Neutrophil (primary cell): ENCODE measurements around the gene KLHL29.

Experiments
- H3K27ac ChIP-seq: fragments of 200-600 bp; sonication (generic); 2 replicates; pipeline ENCODE4 v1.5.1; 2016; ENCODE audit warnings: mild to moderate bottlenecking, moderate library complexity
- H3K27me3 ChIP-seq: fragments of 200-600 bp; sonication (generic); 2 replicates; pipeline ENCODE4 v1.6.0; 2016; ENCODE audit warnings: mild to moderate bottlenecking
- H3K36me3 ChIP-seq: fragments of 200-600 bp; sonication (generic); 2 replicates; pipeline ENCODE4 v1.5.1; 2017
- H3K4me1 ChIP-seq, 2 experiments: fragments of 200-600 bp in 1 of 2; sonication (generic) in 1 of 2; 1 replicate in 1 of 2; 2 replicates in 1 of 2; pipeline versions ENCODE4 v1.5.1 to v1.6.1; 2013 to 2016; ENCODE audit warnings: low read depth in 1 of 2, low read length in 1 of 2, mild to moderate bottlenecking in 1 of 2, moderate library complexity in 1 of 2; ENCODE audit not compliant: control insufficient read depth in 1 of 2, insufficient read depth in 1 of 2
- H3K4me3 ChIP-seq, 2 experiments: fragments of 200-600 bp in 1 of 2; sonication (generic) in 1 of 2; 1 replicate in 1 of 2; 2 replicates in 1 of 2; pipeline ENCODE4 v1.5.1; 2013 to 2016; ENCODE audit warnings: low read depth in 1 of 2, low read length in 1 of 2, mild to moderate bottlenecking in 1 of 2, moderate library complexity in 1 of 2
- H3K9me3 ChIP-seq: fragments of 200-600 bp; sonication (generic); 2 replicates; pipeline ENCODE4 v1.5.1; 2016
- TF ChIP-seq, protein P1 (sequence below): fragments of 200-600 bp; sonication (generic); IDR thresholded peaks from 2 replicates; pipeline ENCODE4 v1.5.1; 2016; ENCODE audit warnings: antibody characterized with exemption

KLHL29 gene

DNA sequence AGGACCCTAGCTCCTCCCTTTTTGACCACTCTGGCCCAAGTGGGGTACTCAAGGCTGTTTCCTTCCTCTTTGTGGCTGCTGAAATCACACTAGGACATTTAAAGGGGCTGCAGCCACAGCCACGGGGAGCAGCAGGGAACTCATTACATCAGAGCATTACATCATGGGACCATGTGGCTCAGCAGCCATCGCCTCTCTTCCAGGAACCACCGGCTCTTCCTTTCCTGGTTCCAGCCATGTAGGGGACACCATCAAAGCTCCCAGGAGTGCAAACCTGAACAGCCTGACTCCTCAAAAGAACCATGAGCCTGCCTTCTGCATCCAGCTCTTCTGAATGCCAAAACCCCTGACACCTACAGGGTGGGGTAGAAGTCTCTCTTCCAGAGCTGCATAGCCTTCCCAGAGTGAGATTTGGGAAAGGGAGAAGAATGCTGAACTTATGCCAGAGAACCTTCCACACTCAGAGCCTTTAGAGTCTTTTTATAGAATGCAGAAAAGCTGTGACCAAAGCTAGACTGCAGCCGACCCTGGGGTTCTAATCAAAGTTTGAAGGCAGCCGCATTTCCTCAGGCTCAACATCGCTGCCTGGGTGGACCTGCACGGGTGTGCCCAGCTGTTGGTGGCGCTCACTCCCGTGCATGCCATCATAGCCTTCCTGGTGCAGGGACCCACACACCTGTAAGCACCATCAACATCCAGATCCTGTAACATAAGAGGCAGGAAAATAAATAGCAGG lies 121.7 kb downstream of the KLHL29 start:
- Histone ChIP-seq H3K27me3 (peaks cover 78% of the 10 kb centered on the region), H3K36me3 (no peaks in the 10 kb centered on the region), H3K4me1 (peaks cover 27 to 28% of the 10 kb centered on the region in 2 experiments), H3K27ac (no peak overlapping the region), H3K4me3 (no peak overlapping the region), H3K9me3 (no peaks in the 10 kb centered on the region)
- TF ChIP-seq, protein P1, sequence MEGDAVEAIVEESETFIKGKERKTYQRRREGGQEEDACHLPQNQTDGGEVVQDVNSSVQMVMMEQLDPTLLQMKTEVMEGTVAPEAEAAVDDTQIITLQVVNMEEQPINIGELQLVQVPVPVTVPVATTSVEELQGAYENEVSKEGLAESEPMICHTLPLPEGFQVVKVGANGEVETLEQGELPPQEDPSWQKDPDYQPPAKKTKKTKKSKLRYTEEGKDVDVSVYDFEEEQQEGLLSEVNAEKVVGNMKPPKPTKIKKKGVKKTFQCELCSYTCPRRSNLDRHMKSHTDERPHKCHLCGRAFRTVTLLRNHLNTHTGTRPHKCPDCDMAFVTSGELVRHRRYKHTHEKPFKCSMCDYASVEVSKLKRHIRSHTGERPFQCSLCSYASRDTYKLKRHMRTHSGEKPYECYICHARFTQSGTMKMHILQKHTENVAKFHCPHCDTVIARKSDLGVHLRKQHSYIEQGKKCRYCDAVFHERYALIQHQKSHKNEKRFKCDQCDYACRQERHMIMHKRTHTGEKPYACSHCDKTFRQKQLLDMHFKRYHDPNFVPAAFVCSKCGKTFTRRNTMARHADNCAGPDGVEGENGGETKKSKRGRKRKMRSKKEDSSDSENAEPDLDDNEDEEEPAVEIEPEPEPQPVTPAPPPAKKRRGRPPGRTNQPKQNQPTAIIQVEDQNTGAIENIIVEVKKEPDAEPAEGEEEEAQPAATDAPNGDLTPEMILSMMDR: no peak

DNA sequence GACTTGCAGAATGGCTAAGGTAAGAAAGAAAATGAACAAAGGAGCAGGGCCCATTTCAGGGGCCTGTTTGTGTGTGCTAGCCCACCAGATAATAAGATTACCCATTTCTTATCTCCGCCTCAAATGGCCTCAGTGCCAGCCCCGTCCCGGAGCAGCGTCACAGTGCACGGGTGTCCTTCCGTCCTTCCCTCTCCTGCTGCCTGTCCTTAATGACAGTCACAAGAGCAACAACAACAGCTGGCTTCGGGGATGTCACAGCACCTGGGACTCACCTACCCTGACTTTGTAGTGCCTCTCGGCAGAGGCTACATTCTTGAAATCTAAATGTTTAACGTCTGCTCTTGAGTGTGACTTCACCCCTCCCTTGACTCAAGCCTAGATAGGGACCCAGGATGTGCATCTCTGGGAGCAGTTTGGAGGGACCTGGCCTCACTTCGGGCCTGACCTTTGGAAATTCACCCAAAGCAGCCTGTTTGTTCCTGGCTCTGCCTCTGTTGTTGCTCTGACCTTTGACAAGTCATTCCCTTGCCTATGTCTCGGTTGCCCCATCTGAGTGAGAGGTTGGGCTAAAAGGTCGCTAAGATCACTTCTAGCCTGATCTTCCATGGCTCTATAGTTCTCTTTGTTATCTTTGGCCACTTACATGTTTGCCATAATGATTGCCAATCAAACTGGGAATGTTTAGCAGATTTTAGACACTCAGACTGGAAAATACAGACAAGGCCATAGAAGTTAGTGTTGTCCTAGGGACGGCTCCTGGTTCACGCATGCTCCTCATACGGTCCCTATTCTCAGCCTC lies 122.5 kb downstream of the KLHL29 start:
- H3K4me1 ChIP-seq: peaks cover 27 to 28% of the 10 kb centered on the region in 2 experiments

DNA sequence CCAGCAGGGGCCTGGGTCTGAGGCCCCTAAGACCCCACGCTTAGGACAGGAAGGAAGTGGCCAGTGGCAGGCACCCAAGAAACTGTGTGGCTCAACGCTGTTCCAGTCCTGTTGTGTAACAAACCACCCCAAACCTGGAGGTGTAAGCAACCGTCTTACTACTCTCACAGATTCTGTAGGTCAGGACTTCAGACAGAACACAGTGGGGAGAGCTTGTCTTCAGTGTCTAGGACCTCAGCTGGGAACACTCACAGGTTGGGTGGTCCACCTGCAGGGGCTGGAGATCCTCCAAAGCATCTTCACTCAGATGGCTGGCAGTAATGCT lies 123.0 kb downstream of the KLHL29 start:
- no peak overlapping the region for H3K4me3 ChIP-seq
- peaks cover 77% of the 10 kb centered on the region for H3K27me3 ChIP-seq
- no peaks in the 10 kb centered on the region for H3K36me3 ChIP-seq
- no peak overlapping the region for H3K27ac ChIP-seq
- H3K4me1 ChIP-seq: peaks cover 27 to 28% of the 10 kb centered on the region in 2 experiments
- TF ChIP-seq, protein P1: no peak
- H3K9me3 ChIP-seq: no peaks in the 10 kb centered on the region

More for the DNA sequence above, 122.5 kb downstream of the KLHL29 start:
- Histone ChIP-seq H3K27me3 (peaks cover 77% of the 10 kb centered on the region), H3K27ac (no peak overlapping the region), H3K36me3 (no peaks in the 10 kb centered on the region), H3K9me3 (no peaks in the 10 kb centered on the region), H3K4me3 (no peak overlapping the region)
- TF ChIP-seq, protein P1: no peak

DNA sequence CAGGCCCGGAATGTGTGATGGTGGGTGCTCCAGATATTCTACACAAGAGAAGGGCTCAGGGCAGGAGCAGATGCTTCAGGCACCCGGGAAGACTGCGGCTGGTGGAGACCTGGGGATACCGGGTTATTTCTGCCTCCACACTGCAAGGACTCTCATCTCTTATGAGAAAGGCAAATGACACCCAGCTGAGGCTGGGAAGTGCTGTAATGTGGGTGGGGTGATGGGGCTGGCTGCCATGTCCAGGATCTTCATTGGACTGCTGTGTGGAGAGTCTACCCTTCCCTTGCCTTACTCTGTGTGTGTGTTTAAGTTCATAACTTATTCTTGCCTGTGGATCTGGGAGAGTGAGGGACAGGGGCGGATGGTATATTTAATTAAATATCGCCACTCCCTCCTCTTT lies 124.1 kb downstream of the KLHL29 start:
- Histone ChIP-seq H3K27ac (no peak overlapping the region), H3K9me3 (no peaks in the 10 kb centered on the region), H3K36me3 (no peaks in the 10 kb centered on the region), H3K4me1 (peaks cover 27 to 28% of the 10 kb centered on the region in 2 experiments), H3K27me3 (peaks cover 77% of the 10 kb centered on the region), H3K4me3 (no peak overlapping the region)
- TF ChIP-seq, protein P1: no peak

DNA sequence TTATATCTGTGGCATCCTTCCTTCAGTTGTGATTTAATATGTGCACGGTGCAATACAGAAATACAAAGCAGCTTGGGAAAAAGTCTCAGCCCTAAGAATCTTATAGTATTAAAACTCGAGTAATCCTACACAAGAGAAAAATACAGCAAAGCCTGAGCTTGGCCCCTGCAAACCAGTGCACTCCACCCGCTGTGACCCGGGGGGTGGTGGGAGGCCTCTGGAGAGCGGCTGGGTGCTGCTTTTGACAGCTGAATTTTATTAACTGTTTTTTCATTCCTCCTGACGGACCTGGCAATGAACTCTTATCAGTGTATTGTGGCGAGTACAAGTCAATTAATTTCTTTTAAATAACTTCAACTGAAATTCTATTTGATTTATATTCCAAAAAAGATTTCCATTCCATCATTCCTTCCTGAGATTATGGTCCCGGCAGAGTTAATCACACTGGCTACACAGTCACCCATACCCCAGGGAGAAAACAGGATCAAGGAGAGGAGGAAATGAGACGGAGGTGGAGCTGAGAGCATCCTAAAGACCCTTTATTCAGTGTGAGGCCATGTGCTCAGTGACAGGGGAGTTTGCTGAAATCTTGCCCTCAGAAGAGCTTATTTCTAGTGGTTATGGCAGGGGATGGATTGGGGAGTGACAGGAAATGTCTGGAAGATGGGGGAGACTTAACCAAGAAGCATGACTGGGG lies 124.8 kb downstream of the KLHL29 start:
- peaks cover 27 to 28% of the 10 kb centered on the region in 2 experiments for H3K4me1 ChIP-seq
- TF ChIP-seq, protein P1: no peak
- no peak overlapping the region for H3K27ac ChIP-seq
- no peaks in the 10 kb centered on the region for H3K36me3 ChIP-seq
- H3K9me3 ChIP-seq: no peaks in the 10 kb centered on the region
- no peak overlapping the region for H3K4me3 ChIP-seq
- H3K27me3 ChIP-seq: peaks cover 77% of the 10 kb centered on the region
